GM06990 (cell line): ENCODE measurements around the gene PAFAH1B2.

Experiments
- DNase-seq: peaks from one replicate; pipeline ENCODE4 v3.0.0-alpha.2; 2011; ENCODE audit not compliant: insufficient read length; ENCODE audit errors: extremely low read depth
- H3K27me3 ChIP-seq: replicated peaks from 2 replicates; pipeline ENCODE4 v1.6.0; 2011; ENCODE audit warnings: low read length; ENCODE audit not compliant: control insufficient read depth, insufficient read depth
- H3K36me3 ChIP-seq: 2 replicates; pipeline ENCODE4 v1.5.1; 2011; ENCODE audit warnings: low read length; ENCODE audit not compliant: control insufficient read depth, insufficient read depth
- H3K4me3 ChIP-seq: replicated peaks from 2 replicates; pipeline ENCODE4 v1.5.1; 2011; ENCODE audit warnings: low read depth, mild to moderate bottlenecking, control low read depth, low read length
- CTCF ChIP-seq: IDR thresholded peaks from 2 replicates; pipeline ENCODE4 v1.5.1; 2011; ENCODE audit warnings: low read length, control low read depth, mild to moderate bottlenecking, inconsistent platforms; ENCODE audit not compliant: insufficient read depth, poor library complexity, severe bottlenecking

PAFAH1B2 gene

DNA sequence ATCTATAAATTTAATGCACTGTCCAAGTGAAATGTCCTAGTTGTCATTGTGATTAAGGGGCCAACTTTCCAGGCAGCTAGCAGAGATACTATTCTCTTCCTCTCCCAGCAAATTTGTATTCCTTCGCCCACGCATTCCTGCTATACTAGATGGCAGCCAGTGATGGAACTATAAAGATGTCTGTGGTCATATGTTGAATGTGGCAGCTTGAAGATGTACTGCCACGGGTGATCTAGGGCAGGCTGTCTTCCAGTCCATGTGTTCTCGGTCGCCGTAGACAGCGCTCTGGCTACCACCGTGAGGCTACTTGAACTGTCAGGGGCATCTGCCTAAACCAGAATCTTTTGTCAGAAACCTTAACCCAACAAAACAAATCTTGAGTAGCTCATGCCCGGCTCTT lies 26.1 kb downstream of the PAFAH1B2 start:
- no peak for TF ChIP-seq CTCF
- peaks cover 6% of the 10 kb centered on the region for H3K36me3 ChIP-seq
- no peak for DNase-seq
- H3K4me3 ChIP-seq: no peak overlapping the region
- no peaks in the 10 kb centered on the region for H3K27me3 ChIP-seq

DNA sequence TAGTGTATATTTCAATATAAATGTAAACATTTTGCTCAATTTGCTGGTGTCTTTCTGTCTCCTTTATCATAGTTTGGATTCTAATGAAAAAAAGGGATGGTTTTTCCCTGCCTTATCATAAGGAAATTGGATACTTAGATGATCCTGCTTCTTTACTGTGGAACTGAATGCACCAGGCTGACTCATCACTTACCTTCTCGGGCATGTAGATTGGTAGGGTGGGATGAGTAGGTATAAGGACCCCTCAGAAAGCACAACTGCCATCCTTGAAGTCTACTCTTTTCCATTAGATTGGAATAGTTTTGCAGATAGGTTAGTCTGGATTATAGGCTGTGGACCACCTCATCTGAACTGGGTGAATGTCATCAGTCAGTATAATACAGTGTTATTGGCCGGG lies 26.9 kb downstream of the PAFAH1B2 start:
- Histone ChIP-seq H3K36me3 (peaks cover 4% of the 10 kb centered on the region), H3K4me3 (no peak overlapping the region), H3K27me3 (no peaks in the 10 kb centered on the region)
- DNase-seq: no peak
- TF ChIP-seq CTCF: no peak

DNA sequence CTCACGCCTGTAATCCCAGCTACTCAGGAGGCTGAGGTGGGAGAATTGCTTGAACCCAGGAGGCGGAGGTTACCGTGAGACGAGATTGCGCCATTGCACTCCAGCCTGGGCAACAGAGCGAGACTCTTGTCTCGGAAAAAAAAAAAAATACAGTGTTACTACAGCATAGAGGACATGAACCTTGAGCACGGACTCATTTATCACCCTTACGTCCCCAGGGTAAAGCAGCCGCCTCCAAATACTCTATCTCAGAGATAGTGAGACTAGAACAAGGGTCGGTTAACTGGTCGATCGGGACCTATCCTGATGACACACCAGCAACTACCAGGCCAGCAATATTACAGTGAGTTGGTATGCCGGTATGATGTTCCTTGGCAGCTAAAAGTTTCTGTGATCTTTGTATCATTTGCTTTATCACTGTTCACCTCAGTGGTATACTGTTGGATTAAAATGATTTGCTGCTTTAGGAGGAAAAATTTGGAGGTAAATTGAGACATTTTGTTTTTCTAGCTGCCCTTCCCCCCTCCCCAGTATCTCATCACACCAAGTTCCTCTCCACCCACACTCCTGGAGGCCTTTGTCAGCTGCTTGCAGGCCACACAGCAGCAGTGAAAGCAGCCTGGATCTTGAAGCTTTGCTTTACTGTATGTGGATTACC lies 27.4 kb downstream of the PAFAH1B2 start:
- DNase-seq: no peak
- no peak overlapping the region for H3K4me3 ChIP-seq
- H3K36me3 ChIP-seq: peaks cover 4% of the 10 kb centered on the region
- TF ChIP-seq CTCF: no peak
- H3K27me3 ChIP-seq: no peaks in the 10 kb centered on the region

DNA sequence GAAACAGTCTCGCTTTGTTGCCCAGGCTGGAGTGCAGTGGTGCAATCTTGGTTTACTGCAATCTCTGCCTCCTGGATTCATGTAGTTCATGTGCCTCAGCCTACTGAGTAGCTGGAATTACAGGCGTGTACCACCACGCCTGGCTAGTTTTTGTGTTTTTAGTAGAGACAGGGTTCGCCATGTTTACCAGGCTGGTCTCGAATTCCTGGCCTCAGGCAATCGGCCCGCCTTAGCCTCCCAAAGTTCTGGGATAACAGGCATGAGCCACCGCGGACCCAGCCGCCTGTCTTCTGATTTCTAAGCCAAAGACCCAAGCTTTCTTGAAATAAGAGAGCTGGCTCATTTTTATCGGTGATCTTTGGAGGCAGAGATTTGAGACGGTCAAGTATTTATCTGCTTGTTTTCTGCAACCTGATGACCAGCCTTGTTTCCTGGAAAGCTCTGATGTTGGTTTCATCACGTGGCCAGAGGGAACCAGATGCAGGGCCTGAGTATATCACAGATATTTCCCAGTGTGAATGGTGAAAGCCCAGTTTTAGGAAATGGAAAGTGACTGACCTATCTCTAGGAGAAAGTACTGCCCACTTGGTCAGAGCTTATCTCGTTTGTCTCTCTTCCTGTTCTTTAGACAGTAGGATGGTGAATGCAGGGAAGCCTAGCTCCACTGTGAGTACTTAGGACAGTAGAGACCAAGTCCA lies 28.8 kb downstream of the PAFAH1B2 start:
- TF ChIP-seq CTCF: no peak
- no peaks in the 10 kb centered on the region for H3K27me3 ChIP-seq
- no peak overlapping the region for H3K4me3 ChIP-seq
- DNase-seq: no peak
- H3K36me3 ChIP-seq: peaks cover 4% of the 10 kb centered on the region

- Histone ChIP-seq H3K27me3 (no peaks in the 10 kb centered on the region), H3K4me3 (no peak overlapping the region), H3K36me3 (peaks cover 4% of the 10 kb centered on the region)
- no peak for TF ChIP-seq CTCF
- no peak for DNase-seq
These were observed 31.0 kb downstream of the PAFAH1B2 start for GRCh38 chr11:117175104-117175503.
